Ramos (cell line): Measurements from ENCODE around the gene F13A1.

ENCODE experiments used
- in situ Hi-C: fragments of 300-500 bp; cut with MboI; formaldehyde crosslinking; loops from one replicate; pipeline ENCODE4 v1.14.3; 2022; ENCODE audit warnings: low sequenced_read_pairs; ENCODE audit not compliant: unreplicated experiment

The F13A1 gene

DNA sequence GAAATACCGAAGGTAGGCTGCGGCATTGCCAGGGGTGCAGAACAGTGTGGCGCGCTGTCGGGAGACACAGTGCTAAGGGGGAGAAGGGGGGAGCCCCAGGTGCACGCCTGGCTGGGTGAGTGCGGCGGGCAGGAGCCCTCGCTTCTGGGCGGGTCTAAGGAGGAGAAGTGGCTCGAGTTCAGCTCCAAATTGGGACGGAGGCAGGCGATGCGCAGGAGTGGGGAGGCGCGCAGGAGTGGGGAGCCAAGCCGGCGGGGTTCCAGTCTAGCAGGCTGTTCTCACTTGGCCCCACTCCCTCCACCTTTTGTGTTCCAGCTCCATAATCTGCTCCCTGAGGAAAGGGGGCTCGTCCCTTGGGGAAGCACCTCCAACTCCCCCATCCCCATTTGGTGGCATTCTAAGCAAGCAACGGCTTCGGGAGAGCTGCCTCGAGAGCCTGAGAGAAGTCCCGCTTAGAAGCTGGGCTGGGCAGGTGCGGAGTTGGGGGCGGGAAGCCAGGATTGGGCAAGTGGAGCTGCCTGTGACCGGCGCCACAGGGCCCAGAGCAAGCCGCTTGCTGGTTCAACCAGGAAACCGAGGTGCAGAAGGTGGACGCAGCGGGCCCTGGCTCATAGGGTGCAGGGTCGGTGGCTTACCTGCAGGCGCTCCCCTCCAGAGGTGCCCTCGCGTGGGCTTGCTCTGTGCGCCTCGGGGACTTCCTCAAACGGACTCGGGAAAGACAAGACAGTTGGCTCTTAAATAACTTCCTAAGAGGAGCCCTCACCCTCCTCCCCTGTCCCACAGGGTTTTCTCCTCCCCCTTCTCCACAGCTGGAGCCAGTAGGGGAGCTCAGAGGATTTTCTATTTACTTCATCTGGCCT is at the start of gene F13A1:
F13A1 (minus strand) TSS at position 711 of the 860 bp plus-strand sequence. CDS start 1,998 bp downstream, outside the sequence.
- in situ Hi-C loops = loop anchor here (10.0 kb wide), 1 partner anchor 175 kb away; no protein-coding TSS in a partner anchor

DNA sequence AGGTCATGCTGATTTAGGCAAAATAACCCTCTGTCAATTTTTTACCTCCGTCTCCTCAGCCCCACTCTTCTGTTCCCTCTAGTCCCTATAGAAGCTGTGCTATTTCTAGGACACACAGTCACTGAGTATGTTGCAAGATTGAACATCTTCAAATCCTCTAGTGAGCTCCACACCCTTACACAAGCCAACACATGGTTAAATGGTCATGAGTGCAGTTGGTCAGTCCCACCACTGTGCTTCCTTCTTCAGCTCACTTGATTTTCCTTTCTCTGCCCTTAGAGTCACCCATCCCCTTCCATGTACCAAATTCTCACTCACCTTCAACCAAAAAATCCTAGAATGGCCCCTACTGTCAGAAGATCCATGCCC is 48.2 kb upstream of the F13A1 start:
- in situ Hi-C loops = no loop called here

DNA sequence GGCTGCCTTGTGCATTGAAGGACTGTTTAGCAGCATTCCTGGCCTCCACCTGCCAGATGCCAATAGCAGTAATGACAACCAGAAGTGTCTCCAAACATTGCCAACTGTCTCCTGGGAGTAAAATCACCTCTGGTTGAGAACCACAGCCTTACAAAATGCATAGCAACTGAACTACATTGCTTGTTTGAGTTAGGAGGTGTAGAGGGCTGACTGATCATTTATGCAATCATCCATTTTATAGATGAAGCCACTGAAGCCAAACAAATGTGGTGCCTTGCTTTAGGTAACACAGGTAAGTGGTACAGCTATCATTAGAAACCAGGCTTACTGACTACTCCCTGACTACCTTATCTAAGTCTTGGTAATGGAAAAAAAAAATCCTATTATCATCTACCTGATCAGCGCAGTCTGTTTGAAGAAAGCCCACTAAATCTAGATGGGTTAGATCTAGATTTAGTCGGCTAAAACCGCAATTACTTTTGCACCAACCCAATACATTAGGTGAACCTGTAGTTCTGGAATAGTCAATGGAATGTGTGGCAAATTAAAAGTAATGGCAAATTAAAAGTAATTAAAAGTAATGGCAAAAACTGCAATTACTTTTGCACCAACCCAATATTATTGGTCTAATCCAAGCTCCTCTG is 47.7 kb upstream of the F13A1 start:
- in situ Hi-C loops = no loop called here

DNA sequence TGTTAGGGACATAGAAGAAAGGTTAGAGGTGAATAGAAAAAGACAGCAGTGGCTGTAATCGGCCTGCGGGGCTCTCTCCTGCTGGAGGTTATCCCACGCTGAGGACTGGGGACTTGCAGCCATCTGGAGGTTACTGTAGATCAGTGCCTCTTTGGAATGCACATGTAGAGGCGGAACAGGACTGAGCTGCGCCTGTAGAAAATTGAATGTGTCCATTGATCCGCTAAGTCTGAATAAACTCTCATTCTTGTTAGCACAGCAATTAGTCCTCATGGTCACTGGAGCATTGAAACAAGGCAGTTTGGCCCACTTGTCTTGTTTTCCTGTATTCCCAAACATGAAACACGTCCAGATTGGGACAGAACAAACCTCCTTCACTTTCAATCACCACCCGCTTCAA is 46.3 kb upstream of the F13A1 start:
- in situ Hi-C loops = no loop called here

DNA sequence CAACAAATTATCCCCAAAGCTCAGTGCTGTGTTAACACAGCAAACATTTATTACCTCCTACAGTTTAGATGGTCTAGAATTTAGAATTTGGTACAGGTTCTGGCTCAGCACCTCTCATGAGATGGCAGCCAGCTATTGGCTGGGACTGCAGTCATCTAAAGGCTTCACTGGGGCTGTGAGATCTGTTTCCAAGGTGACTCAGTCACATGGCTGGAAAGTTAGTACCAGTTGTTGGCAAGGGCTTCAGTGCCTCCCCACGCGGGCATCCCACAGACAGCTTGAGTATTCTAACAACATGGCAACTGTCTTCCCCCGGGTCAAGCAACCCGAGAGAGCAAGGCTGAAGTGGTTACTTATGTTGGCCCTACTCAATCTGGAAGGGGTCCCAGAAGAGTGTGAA is 44.8 kb upstream of the F13A1 start:
- in situ Hi-C loops = no loop called here

DNA sequence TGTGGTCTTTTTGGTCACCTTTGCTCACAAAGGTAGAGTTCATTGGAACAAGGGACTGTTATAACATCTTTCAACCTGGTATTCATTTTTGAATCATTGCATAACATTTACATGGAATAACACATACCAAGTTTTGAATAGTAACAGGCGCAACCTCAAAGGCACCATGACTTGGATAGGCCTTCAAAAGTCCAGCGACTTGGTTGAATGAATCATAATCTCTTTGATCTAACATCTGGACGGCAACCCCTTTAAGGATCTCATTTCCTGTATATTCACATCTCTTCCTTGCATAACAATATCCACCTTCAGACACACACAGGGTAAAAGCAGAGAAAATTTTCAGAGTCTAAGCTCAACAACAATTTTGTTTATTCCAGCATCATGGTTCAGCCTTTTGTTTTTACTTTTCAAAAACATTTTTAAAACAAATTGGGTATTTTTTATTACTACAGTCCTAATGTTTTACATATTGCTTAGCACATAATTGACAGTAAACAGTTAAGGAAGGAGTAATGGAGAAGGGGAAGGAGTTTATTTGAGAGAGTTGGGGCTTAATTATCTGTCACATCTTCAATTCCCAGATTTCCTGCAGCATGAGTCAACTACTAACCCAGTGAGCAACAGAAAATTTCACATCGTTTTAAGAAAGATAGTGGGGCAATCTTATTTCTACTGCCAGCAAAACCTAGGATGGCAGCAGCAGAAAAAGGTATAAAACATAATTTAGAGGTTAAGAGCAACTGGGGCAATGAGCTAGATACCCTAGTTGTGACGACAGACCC is 41.8 kb upstream of the F13A1 start:
- in situ Hi-C loops = no loop called here

DNA sequence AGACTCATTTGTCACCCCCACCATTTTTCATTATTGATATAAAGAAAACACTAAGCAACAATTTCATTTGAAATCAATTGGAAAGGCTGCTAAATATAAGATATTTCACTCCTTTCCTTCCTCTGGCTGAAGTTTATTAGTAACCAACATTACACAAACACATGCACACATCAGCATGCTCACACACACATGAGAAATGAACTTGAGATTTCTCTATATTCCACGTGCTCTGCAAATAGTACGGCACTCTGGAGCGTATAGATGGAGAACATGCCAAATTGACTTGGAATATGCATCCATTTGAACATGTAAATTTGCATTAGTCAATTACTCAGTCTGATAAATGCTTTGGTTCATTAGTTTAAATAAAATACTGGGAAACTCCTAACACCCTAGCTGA is 37.1 kb upstream of the F13A1 start:
- in situ Hi-C loops = no loop called here

DNA sequence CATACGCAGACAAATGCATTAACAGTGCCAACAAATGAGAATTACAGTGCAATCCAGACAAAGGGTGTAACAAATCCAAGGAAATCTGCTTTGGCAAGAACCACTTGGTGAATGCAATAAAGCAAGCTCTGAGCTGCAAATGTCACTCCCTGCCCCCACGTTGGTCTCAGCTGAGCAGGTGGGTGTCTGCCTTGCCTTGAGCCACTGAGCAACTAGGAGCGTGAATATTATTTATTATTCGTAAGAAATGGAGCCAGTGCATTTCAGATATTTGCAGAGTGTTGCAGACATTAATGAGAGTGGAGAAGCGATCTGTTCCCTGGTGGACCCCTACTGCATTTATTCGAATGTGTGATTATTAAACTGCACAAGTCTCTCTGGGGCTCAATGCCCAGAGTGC is 36.6 kb upstream of the F13A1 start:
- in situ Hi-C loops = no loop called here

DNA sequence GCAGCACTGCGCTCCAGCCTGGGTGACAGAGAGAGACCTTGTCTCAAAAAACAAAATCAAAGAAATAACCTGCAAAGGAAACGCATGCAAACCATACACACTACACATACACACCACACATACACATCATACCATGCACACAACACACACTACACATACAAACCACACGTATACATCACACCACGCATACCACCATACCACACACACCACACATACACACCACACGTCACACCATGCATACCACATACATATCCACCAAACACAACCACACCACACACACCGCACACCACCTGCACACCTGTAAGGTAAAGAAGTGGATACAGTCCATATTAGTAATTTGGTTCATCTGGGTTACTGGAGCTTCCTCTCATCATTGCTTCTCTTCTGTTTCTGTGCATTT is 32.3 kb upstream of the F13A1 start:
- in situ Hi-C loops = no loop called here

DNA sequence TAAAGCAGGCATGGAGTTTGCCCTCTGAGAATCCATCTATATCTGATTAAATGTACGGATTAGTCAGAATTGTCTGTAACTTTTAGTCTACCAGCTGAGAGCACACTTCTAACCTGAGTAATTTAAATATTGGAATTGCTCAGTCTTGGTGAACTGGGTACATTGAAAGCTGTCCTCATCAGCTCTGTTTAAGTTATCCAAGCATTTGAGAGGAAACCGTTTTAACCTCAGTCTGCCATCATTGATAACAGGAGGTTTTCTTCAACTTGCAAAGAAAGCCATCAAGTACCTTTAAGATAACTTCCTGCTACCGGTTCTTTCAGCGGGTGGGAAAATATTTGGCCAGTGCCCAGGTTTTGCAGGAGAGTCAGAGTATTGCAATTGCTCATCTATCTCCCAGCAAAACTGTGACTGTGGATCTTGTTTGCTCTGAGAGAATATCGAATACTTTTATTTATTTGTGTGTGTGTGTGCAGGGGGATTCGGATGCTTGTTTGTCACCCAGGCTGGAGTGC is 31.1 kb upstream of the F13A1 start:
- in situ Hi-C loops = no loop called here

DNA sequence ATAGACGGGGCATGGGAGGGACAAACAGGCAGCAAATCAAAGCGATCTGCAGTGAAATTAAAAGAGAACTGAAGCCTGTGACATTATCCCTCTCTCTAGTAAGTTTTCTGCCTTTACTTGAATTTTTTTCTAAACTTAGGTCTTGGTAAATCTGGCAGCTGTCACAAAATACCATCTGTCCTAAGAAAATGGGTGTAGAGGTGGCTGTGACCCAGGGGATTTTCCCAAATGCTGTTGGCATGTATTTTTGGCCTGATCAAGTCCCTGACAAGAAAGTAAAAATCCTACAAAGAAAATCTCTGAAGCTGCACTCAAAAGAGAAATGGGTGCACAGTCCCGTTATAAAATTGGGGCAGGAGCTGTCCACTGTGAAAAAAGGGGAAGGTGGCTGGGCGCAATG is 30.2 kb upstream of the F13A1 start:
- in situ Hi-C loops = no loop called here

DNA sequence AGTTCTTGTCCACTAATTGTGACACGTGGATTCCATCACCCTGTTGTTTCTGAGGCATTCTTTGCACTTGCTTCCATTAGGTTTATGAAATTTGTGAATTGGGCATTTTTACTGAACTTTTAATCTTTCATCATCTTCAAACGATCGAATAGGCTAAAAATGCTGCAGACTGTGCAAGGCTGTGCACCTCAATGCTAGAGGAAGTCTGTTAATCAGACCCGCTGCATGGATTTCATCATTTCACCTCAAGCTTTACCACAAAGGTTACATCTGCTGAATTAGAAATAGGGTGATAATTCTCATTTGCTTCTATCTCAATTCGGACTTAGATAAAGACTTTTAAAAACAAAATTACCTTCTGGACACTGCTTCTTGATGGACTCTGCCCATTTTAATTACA is 27.8 kb upstream of the F13A1 start:
- in situ Hi-C loops = no loop called here

DNA sequence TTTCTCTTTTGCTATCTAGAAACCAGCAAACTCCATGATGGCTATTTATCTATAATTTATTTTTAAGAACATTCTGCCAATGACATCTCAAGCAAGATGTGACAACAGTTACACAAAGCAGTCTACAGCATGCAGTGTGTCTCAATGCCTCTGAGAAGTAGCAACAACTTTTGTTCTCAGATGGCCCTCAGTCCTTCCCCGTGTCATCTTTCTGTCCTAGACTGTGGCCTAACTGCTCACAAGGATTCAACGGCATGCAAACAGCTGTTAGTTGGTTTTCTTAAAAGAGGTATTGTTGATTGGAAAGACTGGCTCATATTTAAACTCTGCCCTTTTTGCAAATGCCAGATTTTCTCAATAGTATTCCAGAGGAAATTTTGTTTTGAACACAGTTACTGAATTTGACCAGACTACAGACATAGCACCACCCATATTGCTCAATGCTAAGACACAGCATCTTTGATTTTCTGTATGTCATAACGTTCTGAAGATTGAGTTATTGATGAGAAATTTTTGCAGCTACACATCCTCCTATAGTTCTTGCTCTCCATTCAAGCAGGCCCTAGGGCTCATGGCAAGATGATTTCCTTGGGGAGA is 26.1 kb upstream of the F13A1 start:
- in situ Hi-C loops = no loop called here

DNA sequence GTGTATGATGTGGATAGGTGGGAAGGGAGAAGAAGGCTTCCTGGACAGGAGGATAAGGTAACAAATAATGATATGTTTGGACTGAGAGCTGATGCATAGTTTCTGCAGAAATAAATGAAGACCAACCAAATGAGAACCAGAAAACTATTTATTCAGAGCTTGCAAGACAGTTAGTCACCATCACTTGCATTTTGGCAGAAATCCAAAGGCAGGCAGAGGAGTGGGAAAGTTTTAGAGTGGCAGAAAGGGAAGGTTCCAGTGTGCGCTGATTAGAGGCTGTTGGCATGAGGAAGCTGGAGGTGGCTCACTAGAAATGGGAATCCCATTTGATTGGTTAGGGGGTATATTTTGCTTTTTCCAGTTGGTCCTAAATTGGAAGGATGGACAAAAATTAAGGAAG is 13.0 kb upstream of the F13A1 start:
- in situ Hi-C loops = no loop called here

DNA sequence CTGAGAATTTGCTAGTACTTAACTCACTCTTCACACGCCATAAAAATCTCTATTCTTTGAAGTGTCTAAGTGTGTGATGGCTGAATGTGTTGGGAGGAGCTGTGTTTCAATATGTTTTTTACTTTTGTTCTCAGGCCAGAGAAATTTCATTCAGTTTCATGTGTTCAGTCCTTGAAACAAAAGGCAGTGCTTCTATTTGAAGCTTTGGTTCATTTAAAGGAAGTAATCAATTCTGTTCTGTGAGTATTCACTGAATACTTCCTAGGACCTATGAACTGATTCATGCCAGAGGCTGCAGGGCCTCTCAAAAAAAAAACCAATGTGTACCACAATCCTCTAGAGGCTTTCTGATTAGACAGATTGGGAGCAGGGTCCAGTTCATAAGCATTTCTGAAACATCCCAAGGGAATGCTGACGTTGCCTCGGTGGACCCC is 12.4 kb upstream of the F13A1 start:
- in situ Hi-C loops = no loop called here

DNA sequence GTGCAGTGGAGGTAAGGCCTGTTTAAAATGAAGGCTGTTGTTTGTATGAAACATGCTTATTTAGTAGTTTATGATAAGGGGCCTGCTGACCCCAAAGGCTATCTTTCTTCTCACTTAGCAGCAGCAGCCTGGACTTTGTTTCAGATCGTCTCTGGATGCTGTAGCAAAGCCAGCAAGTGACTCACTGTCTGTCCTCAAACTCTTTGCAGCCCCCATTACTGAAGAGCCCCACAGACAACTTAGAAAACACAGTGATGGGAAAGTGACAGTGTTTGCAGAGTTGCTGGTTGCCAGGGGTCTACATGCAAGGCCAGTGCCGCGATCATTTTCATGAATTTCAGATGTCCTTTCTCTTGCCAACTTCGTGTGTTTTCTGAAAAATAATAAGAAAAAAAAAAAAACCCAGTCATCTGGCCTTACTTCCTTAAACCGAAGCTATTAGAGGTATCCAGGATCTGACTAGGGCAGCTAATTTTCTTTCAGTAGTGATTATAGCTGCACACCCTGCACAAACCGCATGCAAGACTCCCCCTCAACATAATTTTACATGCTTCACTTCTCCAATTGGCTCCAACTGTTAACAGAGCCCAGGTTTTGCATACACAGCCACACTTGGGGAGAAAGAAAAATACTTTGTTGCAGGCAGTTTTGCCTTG is 11.6 kb upstream of the F13A1 start:
- in situ Hi-C loops = no loop called here

DNA sequence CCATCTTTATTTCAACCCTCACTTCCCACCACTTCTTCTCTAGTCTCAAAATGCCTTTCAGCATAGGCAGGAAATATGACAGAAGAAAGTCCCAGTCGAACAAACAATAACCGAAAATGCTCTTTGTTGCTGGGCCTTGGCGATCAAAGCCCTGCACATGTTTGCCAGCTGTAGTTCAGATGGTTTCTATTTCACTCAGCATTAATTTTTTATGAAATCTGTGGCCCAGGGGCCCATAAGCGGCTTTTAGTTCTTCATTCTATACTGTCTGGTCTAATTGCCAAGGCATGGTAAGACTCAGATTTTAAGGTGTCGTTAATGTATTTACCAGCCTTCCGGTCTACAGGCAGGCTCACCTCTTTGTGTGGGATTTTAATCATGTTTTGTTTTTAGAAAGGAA is 10.9 kb upstream of the F13A1 start:
- in situ Hi-C loops = no loop called here

DNA sequence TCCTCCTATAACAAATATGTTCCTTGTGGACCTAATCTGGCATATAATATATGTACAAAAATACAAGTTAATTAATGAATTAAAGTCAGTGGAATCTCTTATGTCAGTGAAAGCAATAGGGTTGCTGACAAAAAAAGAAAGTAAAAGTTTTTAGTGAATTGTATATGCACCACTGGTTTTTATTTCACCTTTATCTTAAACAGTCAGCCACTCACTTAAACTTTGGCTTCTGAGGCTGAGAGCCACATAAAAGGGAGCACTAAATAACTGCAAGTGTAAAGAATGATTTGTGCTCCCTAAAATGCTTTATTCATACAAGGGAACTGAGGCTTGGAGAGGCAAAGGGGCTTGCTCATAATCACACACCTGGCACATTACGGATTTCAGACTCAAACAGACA is 9.9 kb upstream of the F13A1 start:
- in situ Hi-C loops = no loop called here

DNA sequence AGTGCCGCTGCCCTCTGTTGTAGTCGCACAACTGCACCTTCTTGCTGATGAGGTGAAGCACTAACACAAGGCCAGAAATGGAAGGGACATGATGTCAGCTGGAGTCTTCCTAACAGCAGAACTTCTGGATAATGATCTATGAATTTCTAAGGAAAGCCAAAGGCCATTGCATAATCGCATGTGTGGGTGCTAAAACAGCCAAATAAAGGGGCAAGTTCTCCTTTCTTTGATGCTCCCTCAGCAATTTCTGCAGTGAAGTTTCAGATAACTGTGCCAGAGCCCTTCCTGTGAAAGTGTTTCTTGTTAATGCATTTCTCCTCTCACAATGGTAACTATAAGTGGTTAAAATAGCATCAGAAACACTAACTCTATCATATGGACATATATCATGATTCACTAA is 8.0 kb upstream of the F13A1 start:
- in situ Hi-C loops = no loop called here

DNA sequence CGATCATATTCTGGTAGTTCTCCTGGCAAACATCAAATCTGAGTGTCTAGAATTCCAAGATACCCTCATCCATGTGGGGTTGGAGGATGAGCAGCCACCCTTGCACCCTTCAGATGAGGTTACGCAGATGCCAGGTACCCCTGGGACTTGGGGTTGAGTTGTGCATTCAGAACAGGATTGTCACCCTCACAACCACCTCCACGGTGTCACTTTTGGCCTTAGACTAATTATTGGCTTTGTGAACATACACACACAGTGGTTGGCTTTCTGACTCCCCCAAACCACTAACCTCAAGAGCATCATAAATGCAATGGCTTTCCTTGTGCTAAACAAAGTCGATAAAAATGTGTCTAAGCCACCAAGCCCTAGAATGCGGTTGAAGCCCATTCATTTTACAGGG is 2.9 kb upstream of the F13A1 start:
- in situ Hi-C loops = no loop called here
